DMS79 treated with DMSO at 0.1 percent for 48 hours (cell line): ENCODE measurements around the gene NXN.
"Not testable (repeated sequence)": the region's sequence is repeated elsewhere in the genome, so short reads cannot be mapped to it uniquely, and the experiment has no call there.

Experiments used
- DNase-seq: peaks from one replicate; lab custom pipeline; 2025; lab: John Stamatoyannopoulos, UW

The NXN gene

GRCh38 chr17:887551-888209 is 91.9 kb downstream of the NXN start:
- DNase-seq, result no peak

- no peak for DNase-seq
These were observed 93.5 kb downstream of the NXN start for GRCh38 chr17:885971-886571.

- DNase-seq, result no peak
These were observed 96.0 kb downstream of the NXN start for GRCh38 chr17:883586-883962.

GRCh38 chr17:882827-883585 is 96.6 kb downstream of the NXN start:
- no peak for DNase-seq

- peak; percentile 52 for DNase-seq
These were observed 97.8 kb downstream of the NXN start for GRCh38 chr17:881778-882177.

- no peak for DNase-seq
These were observed 98.9 kb downstream of the NXN start for GRCh38 chr17:880443-881269.

GRCh38 chr17:879546-880442 is 99.8 kb downstream of the NXN start:
- DNase-seq, result peak; percentile 88

GRCh38 chr17:877630-878029 is 101.9 kb downstream of the NXN start:
- no peak for DNase-seq

GRCh38 chr17:876272-876671 is 103.3 kb downstream of the NXN start:
- no peak for DNase-seq

GRCh38 chr17:874590-874989 is 105.0 kb downstream of the NXN start:
- not testable (repeated sequence) for DNase-seq

- no peak for DNase-seq
These were observed 106.7 kb downstream of the NXN start for GRCh38 chr17:872855-873254.

GRCh38 chr17:871751-872519 is 107.6 kb downstream of the NXN start:
- no peak for DNase-seq

GRCh38 chr17:869567-870525 is 109.7 kb downstream of the NXN start:
- DNase-seq, result no peak

GRCh38 chr17:869086-869485 is 110.5 kb downstream of the NXN start:
- DNase-seq, result no peak

- no peak for DNase-seq
These were observed 111.6 kb downstream of the NXN start for GRCh38 chr17:867896-868489.

- DNase-seq, result not testable (repeated sequence)
These were observed 112.3 kb downstream of the NXN start for GRCh38 chr17:867238-867637.

- no peak for DNase-seq
These were observed 112.9 kb downstream of the NXN start for GRCh38 chr17:866568-867103.

GRCh38 chr17:864315-864714 is 115.3 kb downstream of the NXN start:
- no peak for DNase-seq

- DNase-seq, result no peak
These were observed 115.7 kb downstream of the NXN start for GRCh38 chr17:863880-864279.
